Right ventricle myocardium inferior (tissue), 1 donor: ENCODE results near the gene KLRD1. TPM values are rescaled to one million over a fixed set of nuclear protein-coding genes. Genes with fewer than 3 reads are reported as not detected.

Source experiments
- ATAC-seq: fragments of 200-7000 bp; cut with Tn5 transposase; one replicate; pipeline ENCODE4 v1.9.1; 2020; ENCODE audit warnings: mild to moderate bottlenecking, moderate library complexity
- DNase-seq: peaks from one replicate; pipeline ENCODE4 v3.0.0; 2021; ENCODE audit errors: missing footprints
- intact Hi-C: fragments of 100-400 bp; cut with DNase I; formaldehyde crosslinking; loops from one replicate; pipeline ENCODE4 v1.11.0; 2022
- long read RNA-seq: library from polyadenylated mRNA; unstranded; transcript quantifications from one replicate; pipeline ENCODE4 v2.0.0, GENCODE V29; 2021
- total RNA-seq: library from RNA; stranded (reverse); fragmentation: NEBNext Ultra II Directional; extraction: Animal tissue kit (Norgen Biotek cat#: 25700); gene quantifications from one replicate; pipeline ENCODE4 v1.2.1, GENCODE V29; 2021
- donor health status: DM: no; HTN: yes; CAD: no; lungs with severe emphysema.

KLRD1 gene, protein sequence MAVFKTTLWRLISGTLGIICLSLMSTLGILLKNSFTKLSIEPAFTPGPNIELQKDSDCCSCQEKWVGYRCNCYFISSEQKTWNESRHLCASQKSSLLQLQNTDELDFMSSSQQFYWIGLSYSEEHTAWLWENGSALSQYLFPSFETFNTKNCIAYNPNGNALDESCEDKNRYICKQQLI
- total RNA-seq: 2.3 TPM
- long read RNA-seq: 0 reads

DNA sequence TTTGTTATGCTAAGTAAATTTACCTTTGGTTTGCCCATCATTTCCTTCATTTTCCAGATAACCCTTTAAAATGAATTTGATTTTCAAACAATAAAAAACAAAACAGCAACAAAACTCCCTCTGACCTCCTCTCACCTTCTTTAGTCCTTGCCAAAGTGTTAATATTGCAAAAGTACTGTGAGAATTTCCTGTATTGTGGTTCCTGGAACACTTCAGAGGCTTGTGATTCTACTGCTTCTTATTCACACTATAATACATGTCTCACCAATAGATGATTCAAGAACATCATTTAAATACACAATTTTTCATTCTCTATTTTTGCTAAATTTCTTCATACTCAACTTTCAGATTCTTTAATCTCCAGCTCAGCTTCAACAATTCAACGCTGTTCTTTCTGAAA is at the start of gene KLRD1:
TSS of gene KLRD1 (plus strand) at position 241 of the 400 bp plus-strand sequence. CDS start 208 bp downstream, outside the sequence.
- intact Hi-C loops: no loop called here
- ATAC-seq (no peak), DNase-seq (no peak)

- DNase-seq: no peak
- ATAC-seq: no peak
- intact Hi-C loops: no loop called here
Observed at GRCh38 chr12:10260927-10261326, 46.7 kb upstream of the KLRD1 start.

- intact Hi-C loops: no loop called here
- DNase-seq: no peak
- ATAC-seq: no peak
Observed at GRCh38 chr12:10268037-10268436, 39.6 kb upstream of the KLRD1 start.

DNA sequence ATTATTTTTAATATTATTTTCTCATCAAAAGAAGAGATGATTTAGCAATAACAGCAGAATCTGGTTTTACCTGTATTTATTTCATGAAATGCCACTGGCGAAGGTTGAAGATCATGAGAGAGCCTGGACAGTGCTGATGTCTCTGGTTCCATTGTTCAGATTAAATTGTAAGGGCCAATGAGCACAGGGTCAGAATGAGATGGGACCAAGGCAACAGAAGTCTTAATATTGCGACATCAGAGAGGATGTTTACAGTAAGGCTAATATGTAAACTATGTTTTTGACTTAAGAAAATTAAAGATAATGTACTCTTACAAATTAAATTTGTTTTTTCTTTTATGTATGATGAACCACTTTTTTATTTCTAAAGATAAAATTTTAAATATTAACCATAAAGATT is 35.2 kb upstream of the KLRD1 start:
- intact Hi-C loops: no loop called here
- ATAC-seq (no peak), DNase-seq (no peak)

DNA sequence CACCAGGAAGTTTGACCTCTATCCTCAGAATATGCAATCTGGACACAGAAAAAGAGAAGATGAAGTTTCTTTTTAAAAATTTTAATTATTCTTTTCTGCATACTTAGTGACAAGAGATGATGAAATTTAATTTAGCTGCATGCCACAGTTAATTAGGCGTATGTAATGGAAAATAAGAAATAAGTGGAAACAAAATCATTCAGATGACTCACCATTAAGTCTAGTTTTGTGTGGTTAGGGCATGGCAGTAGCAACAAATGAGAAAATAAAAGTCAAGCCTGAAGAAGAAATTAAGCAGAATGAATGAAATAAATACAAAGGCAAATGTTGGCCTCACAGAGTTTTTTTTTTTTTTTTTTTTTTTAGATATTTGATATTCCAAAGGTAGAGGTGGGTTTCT is 30.9 kb upstream of the KLRD1 start:
- DNase-seq (no peak), ATAC-seq (no peak)
- intact Hi-C loops: no loop called here

- no peak for ATAC-seq
- DNase-seq: no peak
- intact Hi-C loops: no loop called here
Observed at GRCh38 chr12:10278104-10278503, 29.6 kb upstream of the KLRD1 start.

- no peak for ATAC-seq
- DNase-seq: no peak
- intact Hi-C loops: no loop called here
Observed at GRCh38 chr12:10279937-10280336, 27.7 kb upstream of the KLRD1 start.

DNA sequence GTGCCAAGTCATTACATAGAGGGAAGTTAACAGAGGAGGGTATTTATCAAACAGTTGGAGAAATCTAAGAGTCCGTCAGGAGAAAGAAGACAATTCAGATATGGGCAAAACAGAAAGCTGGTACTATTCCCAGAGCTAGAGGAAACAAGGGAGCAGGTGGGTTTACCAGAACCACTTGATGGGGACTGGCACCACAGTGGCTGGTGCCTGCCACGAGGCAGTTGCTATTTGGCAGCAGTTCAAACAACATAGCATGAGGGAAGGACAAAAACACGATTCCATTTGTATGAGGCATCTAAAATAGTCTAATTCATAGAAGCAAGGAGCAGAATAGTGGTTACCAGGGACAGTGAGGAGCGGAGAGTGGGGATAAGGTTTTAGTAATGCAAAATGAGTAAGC is 24.6 kb upstream of the KLRD1 start:
- DNase-seq: no peak
- intact Hi-C loops: no loop called here
- no peak for ATAC-seq

GRCh38 chr12:10285919-10286318 is 21.8 kb upstream of the KLRD1 start:
- intact Hi-C loops: no loop called here
- no peak for ATAC-seq
- no peak for DNase-seq

DNA sequence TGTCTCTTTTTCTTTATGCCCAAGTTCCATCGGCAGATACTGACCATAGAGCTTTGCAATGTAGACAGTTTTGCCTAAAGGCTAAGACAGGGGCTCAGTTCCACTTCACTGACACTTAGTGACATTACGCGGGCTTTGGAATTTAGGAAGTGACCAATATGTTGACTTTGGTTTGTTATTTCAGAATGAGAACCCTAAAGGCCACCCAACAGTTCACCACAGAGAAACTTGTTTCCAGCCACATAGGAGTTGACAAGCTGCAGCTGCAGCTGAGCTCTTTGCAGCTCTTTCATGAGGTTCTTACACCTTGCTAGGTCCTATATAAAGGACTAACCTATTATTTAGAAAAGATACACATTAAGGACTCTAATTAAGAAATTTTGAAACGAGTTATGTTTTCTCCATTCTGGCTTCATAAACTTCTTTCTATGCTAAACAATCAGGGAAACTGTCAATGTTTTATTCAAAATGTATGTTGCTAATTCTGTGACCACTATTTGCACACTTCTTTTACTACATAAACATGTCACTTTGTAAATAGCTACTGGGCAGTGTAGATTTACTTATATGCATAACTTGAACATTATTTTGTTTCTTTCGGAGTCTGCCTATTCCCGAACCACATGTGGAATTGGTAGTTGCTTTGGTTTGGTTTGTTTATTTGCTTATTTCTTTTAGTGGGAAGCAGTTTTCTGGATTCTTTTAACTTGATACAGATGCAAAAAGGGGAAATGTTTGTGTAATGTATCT is 18.5 kb upstream of the KLRD1 start:
- DNase-seq (no peak), ATAC-seq (no peak)
- intact Hi-C loops: no loop called here

GRCh38 chr12:10291030-10291429 is 16.6 kb upstream of the KLRD1 start:
- intact Hi-C loops: no loop called here
- ATAC-seq (no peak), DNase-seq (no peak)

DNA sequence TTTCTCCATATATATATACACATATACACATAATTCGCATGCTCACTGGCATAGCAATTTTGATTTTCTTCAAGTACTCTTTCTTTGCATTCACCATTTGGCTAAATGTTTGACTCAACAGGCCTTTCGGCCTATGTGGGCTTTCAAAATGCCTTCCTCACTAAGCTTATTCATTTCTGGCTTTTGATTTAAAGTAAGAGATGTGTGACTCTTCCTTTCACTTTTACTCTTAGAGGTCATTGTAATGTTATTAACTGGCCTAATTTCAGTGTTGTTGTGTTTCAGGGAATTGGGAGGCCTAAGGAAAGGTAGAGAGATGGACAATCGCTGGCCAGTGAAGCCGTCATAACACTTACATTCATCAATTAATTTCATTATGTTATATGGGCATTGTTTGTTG is 14.5 kb upstream of the KLRD1 start:
- intact Hi-C loops: no loop called here

DNA sequence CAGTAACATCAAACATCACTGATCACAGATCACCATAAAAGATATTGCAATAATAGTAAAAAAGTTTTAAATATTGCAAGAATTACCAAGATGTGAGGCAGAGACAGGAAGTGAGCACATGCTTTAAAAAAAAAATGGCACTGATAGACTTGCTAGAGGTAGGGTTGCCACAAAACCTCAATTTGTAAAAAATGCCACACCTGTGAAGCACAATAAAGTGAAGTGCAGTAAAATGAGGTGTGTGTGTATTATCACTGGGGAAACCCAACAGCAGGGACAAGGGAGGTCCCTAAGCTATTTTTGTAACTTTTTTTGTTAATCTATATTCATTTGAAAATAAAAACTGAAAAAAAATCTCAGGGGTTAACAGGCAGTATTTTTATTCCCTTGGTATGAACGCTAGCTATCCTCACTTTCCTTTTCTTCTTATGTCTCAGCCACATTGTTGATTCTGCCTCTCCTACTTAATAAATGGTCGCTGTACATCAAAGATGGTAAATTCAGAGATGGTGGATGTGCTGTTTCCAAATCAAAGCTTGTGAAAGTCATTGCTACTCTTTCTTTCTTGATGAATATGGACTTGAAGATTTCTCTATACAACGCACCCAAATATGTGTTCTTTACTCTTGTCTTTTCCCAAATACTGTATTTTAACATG is 14.0 kb upstream of the KLRD1 start:
- DNase-seq (no peak), ATAC-seq (no peak)
- intact Hi-C loops: no loop called here

More for the DNA sequence above, 14.5 kb upstream of the KLRD1 start:
- ATAC-seq (no peak), DNase-seq (no peak)

- no peak for ATAC-seq
- no peak for DNase-seq
- intact Hi-C loops: no loop called here
Observed at GRCh38 chr12:10301103-10301502, 6.6 kb upstream of the KLRD1 start.

- intact Hi-C loops: no loop called here
- no peak for DNase-seq
Observed at GRCh38 chr12:10304161-10304574, 3.5 kb upstream of the KLRD1 start.

GRCh38 chr12:10305411-10305810 is 2.3 kb upstream of the KLRD1 start:
- ATAC-seq (no peak), DNase-seq (no peak)
- intact Hi-C loops: no loop called here

More at GRCh38 chr12:10304161-10304574, 3.5 kb upstream of the KLRD1 start:
- ATAC-seq: no peak

GRCh38 chr12:10310926-10311720 is 3.5 kb downstream of the KLRD1 start:
- intact Hi-C loops: no loop called here
- no peak for DNase-seq
- ATAC-seq: no peak

DNA sequence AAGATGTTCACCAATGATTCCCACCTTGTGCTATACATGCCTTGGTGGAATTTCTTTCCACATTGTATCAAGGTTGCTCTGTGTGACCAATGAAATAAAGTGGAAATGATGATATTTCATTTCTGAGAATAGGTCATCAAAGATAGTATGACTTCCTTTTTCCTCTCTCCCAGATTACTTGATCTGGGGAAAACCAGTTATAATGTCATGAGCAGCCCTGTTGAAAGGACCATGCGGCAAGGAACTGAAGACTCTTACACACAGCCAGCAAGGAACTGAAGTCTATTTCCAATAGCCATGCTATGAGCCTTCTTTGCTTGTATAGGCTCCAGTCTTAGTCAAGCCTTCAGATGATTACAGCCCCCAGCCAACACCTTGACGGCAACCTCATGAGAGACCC is 11.7 kb downstream of the KLRD1 start:
- ATAC-seq (no peak), DNase-seq (no peak)
- intact Hi-C loops: no loop called here

DNA sequence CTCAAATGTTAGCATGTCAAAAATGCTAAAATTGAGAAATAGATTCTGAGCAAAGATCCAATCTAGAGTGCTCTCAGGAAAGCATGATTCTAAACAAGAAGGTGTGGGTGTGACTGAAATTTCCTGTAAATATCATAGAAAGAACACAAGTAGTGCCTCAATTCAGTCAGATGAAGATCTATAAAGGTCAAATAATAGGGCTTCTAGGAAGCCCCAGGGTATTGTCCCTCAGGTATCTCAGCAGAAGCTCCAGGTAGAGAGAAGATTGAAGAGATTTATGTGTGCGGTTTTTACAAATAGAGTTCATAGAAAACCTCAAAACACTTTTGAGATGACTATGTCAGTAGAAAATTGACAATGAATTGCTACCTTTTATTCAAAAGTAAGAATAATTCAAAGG is 13.0 kb downstream of the KLRD1 start:
- ATAC-seq (no peak), DNase-seq (no peak)
- intact Hi-C loops: no loop called here
